Smooth muscle cell of the brain vasculature (primary cell): ENCODE measurements around the gene OLFML2A.

ENCODE experiments used
- DNase-seq: peaks from one replicate; pipeline ENCODE4 v3.0.0-alpha.2; 2012; ENCODE audit warnings: low read depth, low spot score

OLFML2A gene

GRCh38 chr9:124853605-124854143, 76.7 kb downstream of the OLFML2A start:
- no peak for DNase-seq

- DNase-seq = no peak
These were observed 77.2 kb downstream of the OLFML2A start for GRCh38 chr9:124854161-124854560.

GRCh38 chr9:124854822-124855221, 77.9 kb downstream of the OLFML2A start:
- no peak for DNase-seq

DNA sequence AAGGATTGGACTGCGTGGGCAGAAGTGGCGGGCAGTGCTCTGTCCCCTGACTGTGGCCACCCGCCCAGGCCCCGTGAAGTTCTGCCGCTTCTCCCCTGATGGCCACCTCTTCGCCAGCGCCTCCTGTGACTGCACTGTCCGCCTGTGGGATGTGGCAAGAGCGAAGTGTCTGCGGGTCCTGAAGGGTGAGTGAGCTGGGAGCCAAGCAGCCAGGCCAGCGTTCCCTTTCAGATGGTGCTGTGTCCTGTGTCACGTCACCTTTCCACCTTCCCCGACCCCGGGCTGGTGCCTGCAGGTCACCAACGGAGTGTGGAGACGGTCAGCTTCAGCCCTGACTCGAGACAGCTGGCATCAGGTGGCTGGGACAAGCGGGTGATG, 78.6 kb downstream of the OLFML2A start:
- no peak for DNase-seq

GRCh38 chr9:124855944-124856765, 79.2 kb downstream of the OLFML2A start:
- no peak for DNase-seq

- no peak for DNase-seq
These were observed 80.7 kb downstream of the OLFML2A start for GRCh38 chr9:124857533-124858162.

DNA sequence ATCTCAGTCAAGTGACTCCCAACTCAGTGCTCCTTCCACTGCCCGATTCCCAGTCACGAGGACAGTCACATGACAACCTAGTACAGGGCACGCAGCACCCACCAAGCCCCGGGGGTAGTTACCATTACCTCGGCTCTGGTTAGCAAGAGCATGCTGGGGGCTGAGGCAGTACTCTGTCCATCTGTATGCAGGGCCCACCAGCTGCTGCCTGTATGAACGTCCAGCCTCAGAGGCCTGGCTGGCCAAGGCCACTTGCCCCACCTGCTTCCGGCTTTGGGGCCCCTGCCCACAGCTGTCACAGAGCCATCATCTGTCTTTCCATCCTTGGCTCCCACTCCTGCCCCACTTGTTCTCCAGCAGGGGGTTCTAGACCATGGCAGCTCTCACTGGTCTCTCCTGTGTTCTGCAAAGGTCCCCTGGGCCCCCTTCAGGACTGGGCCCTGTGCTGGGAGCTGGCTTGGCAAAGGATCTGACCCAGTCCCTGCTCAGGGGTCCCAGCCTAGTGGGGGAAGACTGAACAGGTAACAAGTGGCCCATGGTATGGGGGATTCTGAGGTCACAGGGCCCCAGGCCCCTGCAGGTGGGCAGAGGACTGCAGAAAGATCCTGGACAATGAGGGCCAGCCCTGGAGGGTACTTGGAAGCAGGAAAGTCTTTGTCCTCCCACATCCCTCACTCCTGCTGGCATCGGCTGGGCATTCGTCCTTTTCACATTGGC, 81.6 kb downstream of the OLFML2A start:
- no peak for DNase-seq

DNA sequence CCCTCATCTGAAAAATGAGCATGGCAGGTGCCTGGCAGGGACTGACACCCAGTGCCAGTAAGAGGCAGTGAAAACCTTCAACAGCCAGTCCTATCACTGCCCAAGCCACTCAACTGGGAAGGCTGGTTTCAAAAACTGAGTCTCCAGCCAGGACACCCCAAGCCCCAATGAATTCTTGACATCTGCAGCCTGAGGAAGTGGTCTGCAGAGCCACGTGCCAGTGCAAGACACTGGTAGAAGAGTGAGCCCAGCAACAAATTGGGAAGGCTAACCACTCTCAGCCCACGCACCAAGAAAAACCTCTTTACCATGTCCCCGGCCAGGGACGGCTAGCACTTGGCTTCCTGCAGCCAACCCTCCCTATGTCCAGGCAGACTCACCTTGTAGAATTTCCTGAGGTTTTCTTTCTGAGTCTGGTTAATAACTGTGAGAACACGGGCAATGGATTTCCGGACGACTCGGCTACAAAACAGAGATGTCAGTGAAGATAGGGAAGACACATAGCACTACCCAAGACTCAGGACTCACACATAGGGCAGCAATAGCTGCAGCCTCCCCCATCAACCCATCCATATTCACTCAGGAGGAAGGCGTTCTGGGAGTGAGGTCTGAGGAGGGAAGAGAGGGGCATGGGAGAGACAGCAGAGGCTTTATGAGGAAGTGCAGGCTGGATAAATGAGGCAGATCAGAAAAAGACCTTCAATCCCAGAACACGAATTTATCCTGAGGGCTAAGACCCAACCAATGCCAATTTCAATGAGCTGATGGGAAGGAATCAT, 83.1 kb downstream of the OLFML2A start:
- no peak for DNase-seq

- no peak for DNase-seq
These were observed 83.8 kb downstream of the OLFML2A start for GRCh38 chr9:124860582-124861341.

GRCh38 chr9:124861342-124862229, 84.7 kb downstream of the OLFML2A start, which contains the start of the genes ARPC5L and RPL35:
ARPC5L (plus strand) TSS chr9:124862130; CDS start chr9:124869291, 7,161 bp downstream.
RPL35 (minus strand) TSS chr9:124861957; CDS start chr9:124861912, 45 bp downstream.
- DNase-seq = peak; percentile 79

- no peak for DNase-seq
These were observed 86.5 kb downstream of the OLFML2A start for GRCh38 chr9:124863371-124863871.
